Osteocyte (in vitro differentiated cells): ENCODE data around the gene PEPD. TPM values are rescaled to one million over a fixed set of nuclear protein-coding genes. Genes with fewer than 3 reads are reported as not detected.
"Not testable (repeated sequence)": the region's sequence is repeated elsewhere in the genome, so short reads cannot be mapped to it uniquely, and the experiment has no call there.

Source experiments
- DNase-seq: peaks from one replicate; pipeline ENCODE4 v3.0.0; 2021; ENCODE audit warnings: mixed read lengths; ENCODE audit not compliant: unreplicated experiment; ENCODE audit errors: extremely low spot score
- H3K27ac Mint-ChIP-seq: one replicate; pipeline ENCODE4 v1.8.0; 2021; ENCODE audit warnings: mild to moderate bottlenecking, mixed read lengths; ENCODE audit not compliant: unreplicated experiment
- H3K27me3 Mint-ChIP-seq: one replicate; pipeline ENCODE4 v1.8.0; 2021; ENCODE audit warnings: mixed read lengths; ENCODE audit not compliant: unreplicated experiment
- H3K36me3 Mint-ChIP-seq: one replicate; pipeline ENCODE4 v1.8.0; 2021; ENCODE audit warnings: mixed read lengths; ENCODE audit not compliant: unreplicated experiment
- H3K4me1 Mint-ChIP-seq: one replicate; pipeline ENCODE4 v1.8.0; 2021; ENCODE audit warnings: mixed read lengths; ENCODE audit not compliant: unreplicated experiment
- H3K4me3 Mint-ChIP-seq: one replicate; pipeline ENCODE4 v1.8.0; 2021; ENCODE audit warnings: mild to moderate bottlenecking, moderate library complexity, mixed read lengths; ENCODE audit not compliant: unreplicated experiment
- H3K9me3 Mint-ChIP-seq: one replicate; pipeline ENCODE4 v1.8.0; 2021; ENCODE audit warnings: mixed read lengths; ENCODE audit not compliant: unreplicated experiment
- CTCF ChIP-seq: fragments of 200-600 bp; sonication (generic); IDR thresholded peaks from 2 replicates; pipeline ENCODE4 v1.5.0; 2021; ENCODE audit warnings: antibody characterized with exemption, mild to moderate bottlenecking, moderate library complexity
- total RNA-seq: library from RNA; stranded (reverse); gene quantifications from 2 replicates; pipeline ENCODE4 v1.2.1, GENCODE V29; 2021

PEPD gene
- total RNA-seq, 1 donor from 2014 or later, result 106 TPM

GRCh38 chr19:33496038-33496895 lies 25.3 kb downstream of the PEPD start:
- no peaks in the 10 kb centered on the region for H3K4me1 Mint-ChIP-seq
- no peaks in the 10 kb centered on the region for H3K9me3 Mint-ChIP-seq
- H3K36me3 Mint-ChIP-seq, result peaks cover 14% of the 10 kb centered on the region
- no peak overlapping the region for H3K27ac Mint-ChIP-seq
- H3K27me3 Mint-ChIP-seq, result no peaks in the 10 kb centered on the region
- no peak overlapping the region for H3K4me3 Mint-ChIP-seq
- no peak for DNase-seq
- no peak for TF ChIP-seq CTCF

GRCh38 chr19:33493401-33494275 lies 28.0 kb downstream of the PEPD start:
- H3K4me1 Mint-ChIP-seq, result no peaks in the 10 kb centered on the region
- DNase-seq, result no peak
- peaks cover 10% of the 10 kb centered on the region for H3K36me3 Mint-ChIP-seq
- no peak overlapping the region for H3K27ac Mint-ChIP-seq
- no peak for TF ChIP-seq CTCF
- no peak overlapping the region for H3K4me3 Mint-ChIP-seq
- H3K27me3 Mint-ChIP-seq, result no peaks in the 10 kb centered on the region
- no peaks in the 10 kb centered on the region for H3K9me3 Mint-ChIP-seq

- Mint-ChIP-seq H3K27me3 (no peaks in the 10 kb centered on the region), H3K4me3 (no peak overlapping the region), H3K9me3 (no peaks in the 10 kb centered on the region), H3K36me3 (peaks cover 3% of the 10 kb centered on the region), H3K27ac (no peak overlapping the region), H3K4me1 (no peaks in the 10 kb centered on the region)
- no peak for TF ChIP-seq CTCF
- no peak for DNase-seq
These were observed 28.6 kb downstream of the PEPD start for GRCh38 chr19:33492951-33493350.

GRCh38 chr19:33492090-33492489 lies 29.5 kb downstream of the PEPD start:
- Mint-ChIP-seq H3K27ac (no peak overlapping the region), H3K4me3 (no peak overlapping the region), H3K4me1 (no peaks in the 10 kb centered on the region), H3K36me3 (peaks cover 3% of the 10 kb centered on the region), H3K9me3 (no peaks in the 10 kb centered on the region), H3K27me3 (no peaks in the 10 kb centered on the region)
- no peak for TF ChIP-seq CTCF
- DNase-seq, result no peak

GRCh38 chr19:33490596-33490995 lies 31.0 kb downstream of the PEPD start:
- H3K36me3 Mint-ChIP-seq, DNase-seq, H3K9me3 Mint-ChIP-seq, H3K27me3 Mint-ChIP-seq, H3K27ac Mint-ChIP-seq, H3K4me1 Mint-ChIP-seq, H3K4me3 Mint-ChIP-seq: not testable (repeated sequence)
